ENCODE results near the gene SBNO2. TPM values are rescaled to one million over a fixed set of nuclear protein-coding genes. Genes with fewer than 3 reads are reported as not detected.

The SBNO2 gene
- total RNA-seq, 6 donors from 2014 or later: 44.8 to 159 (median 106) TPM

- peaks cover 32 to 64% (median 44%) of the 10 kb centered on the region in 4 donors for H3K4me1 ChIP-seq
- DNase-seq (peak in 1 of 2 donors; percentile 49), ATAC-seq (ENCODE audit: low FRiP score in 2 of 2) (no peak)
- H3K9me3 ChIP-seq: no peaks in the 10 kb centered on the region
- TF ChIP-seq EP300 (IDR thresholded peaks at IDR 0.05) (no peak), CTCF (IDR thresholded peaks at IDR 0.05) (no peak), POLR2A (IDR thresholded peaks at IDR 0.05) (no peak), POLR2AphosphoS5 (IDR thresholded peaks at IDR 0.05) (no peak)
- no peak overlapping the region for H3K4me3 ChIP-seq
- H3K27me3 ChIP-seq: no peaks in the 10 kb centered on the region
- H3K27ac ChIP-seq: peak overlapping the region in 3 of 4 donors; percentile 6 to 69 (median 42)
- WGBS, 2 donors: 75 to 95% methylated on average over 9 to 15 of the region's 15 CpGs
- H3K36me3 ChIP-seq: peaks cover 11 to 31% (median 20%) of the 10 kb centered on the region in 4 donors
Observed at GRCh38 chr19:1217366-1217765, 43.3 kb upstream of the SBNO2 start.

- no peak overlapping the region for H3K4me3 ChIP-seq
- H3K4me1 ChIP-seq: peaks cover 34 to 71% (median 44%) of the 10 kb centered on the region in 4 donors
- peaks cover 11 to 26% (median 16%) of the 10 kb centered on the region in 4 donors for H3K36me3 ChIP-seq
- no peaks in the 10 kb centered on the region for H3K9me3 ChIP-seq
- TF ChIP-seq CTCF (IDR thresholded peaks at IDR 0.05): no peak
- TF ChIP-seq EP300 (IDR thresholded peaks at IDR 0.05): no peak
- TF ChIP-seq POLR2A (IDR thresholded peaks at IDR 0.05): no peak
- TF ChIP-seq POLR2AphosphoS5 (IDR thresholded peaks at IDR 0.05): no peak
- peak in 1 of 2 donors; percentile 32 for DNase-seq
- ATAC-seq (ENCODE audit: low FRiP score in 2 of 2): no peak
- H3K27ac ChIP-seq: peak overlapping the region in 2 of 4 donors; percentile 37 to 42
- 89 to 91% methylated on average over 12 of the region's 12 CpGs for WGBS, 2 donors
- no peaks in the 10 kb centered on the region for H3K27me3 ChIP-seq
Observed at GRCh38 chr19:1216756-1217155, 42.7 kb upstream of the SBNO2 start.

GRCh38 chr19:1214862-1215731, 41.0 kb upstream of the SBNO2 start:
- Histone ChIP-seq H3K27ac (peak overlapping the region; percentile 82 to 91 (median 88)), H3K4me3 (no peak overlapping the region)

GRCh38 chr19:1214299-1214861, 40.3 kb upstream of the SBNO2 start:
- DNase-seq (peak in 1 of 2 donors; percentile 64), ATAC-seq (ENCODE audit: low FRiP score in 2 of 2) (no peak)
- 26 to 42% methylated on average over 4 to 20 of the region's 21 CpGs for WGBS, 2 donors
- Histone ChIP-seq H3K36me3 (peaks cover 0 to 7% (median 0%) of the 10 kb centered on the region in 4 donors), H3K4me1 (peaks cover 42 to 86% (median 54%) of the 10 kb centered on the region in 4 donors), H3K27ac (peak overlapping the region; percentile 82 to 91 (median 88)), H3K4me3 (peak overlapping the region in 1 of 4 donors; percentile 18), H3K27me3 (no peaks in the 10 kb centered on the region), H3K9me3 (no peaks in the 10 kb centered on the region)
- TF ChIP-seq CTCF (IDR thresholded peaks at IDR 0.05) (no peak), POLR2A (IDR thresholded peaks at IDR 0.05) (no peak), POLR2AphosphoS5 (IDR thresholded peaks at IDR 0.05) (no peak), EP300 (IDR thresholded peaks at IDR 0.05) (no peak)

More at GRCh38 chr19:1214862-1215731, 41.0 kb upstream of the SBNO2 start:
- peak in 1 of 2 donors; percentile 54 for ATAC-seq (ENCODE audit: low FRiP score in 2 of 2)
- Histone ChIP-seq H3K36me3 (peaks cover 0 to 11% (median 3%) of the 10 kb centered on the region in 4 donors), H3K9me3 (no peaks in the 10 kb centered on the region), H3K27me3 (no peaks in the 10 kb centered on the region), H3K4me1 (peaks cover 39 to 78% (median 47%) of the 10 kb centered on the region in 4 donors)
- 54 to 61% methylated on average over 11 to 26 of the region's 26 CpGs for WGBS, 2 donors
- TF ChIP-seq EP300 (IDR thresholded peaks at IDR 0.05) (no peak), POLR2A (IDR thresholded peaks at IDR 0.05) (no peak), CTCF (IDR thresholded peaks at IDR 0.05) (peak in 1 of 6 experiments; percentile 19), POLR2AphosphoS5 (IDR thresholded peaks at IDR 0.05) (peak; percentile 30 to 35)
- peak; percentile 72 to 86 for DNase-seq
